ENCODE measurements around the gene DEFB113.

DEFB113 gene

DNA sequence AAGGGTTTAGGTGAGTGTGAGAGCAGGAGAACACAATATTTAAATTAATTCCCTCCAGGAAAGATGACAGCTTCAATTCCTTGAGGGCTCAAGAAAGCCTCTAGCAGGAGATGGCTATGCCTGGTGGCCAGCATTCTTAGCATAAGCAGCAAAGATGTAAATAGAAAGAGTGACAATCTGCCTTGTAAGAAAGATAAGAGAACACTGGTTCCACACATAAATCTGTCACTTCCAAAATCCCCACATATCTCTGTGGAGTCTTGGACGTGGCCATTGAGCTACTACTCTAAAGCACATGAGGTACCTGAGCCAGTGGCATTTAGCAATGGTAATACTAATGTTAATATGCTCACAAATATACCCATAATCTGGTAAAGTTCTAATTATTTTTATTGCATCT lies 34.7 kb downstream of the DEFB113 start:
- no peak for DNase-seq

DNA sequence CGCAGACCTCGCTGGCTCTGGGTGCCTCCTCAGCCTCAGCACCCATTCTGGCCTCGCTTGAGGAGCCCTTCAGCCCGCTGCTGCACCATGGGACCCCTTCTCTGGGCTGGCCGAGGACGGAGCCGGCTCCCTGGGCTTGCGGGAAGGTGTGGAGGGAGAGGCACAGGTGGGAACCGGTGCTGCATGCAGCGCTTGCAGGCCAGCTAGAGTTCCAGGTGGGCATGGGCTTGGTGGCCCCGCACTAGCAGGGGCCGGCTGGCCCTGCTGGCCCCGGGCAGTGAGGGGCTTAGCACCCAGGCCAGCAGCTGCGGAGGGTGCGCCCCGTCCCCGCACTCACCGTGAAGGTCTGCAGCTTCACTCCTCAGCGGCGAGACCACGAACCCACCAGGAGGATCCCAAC lies 35.9 kb downstream of the DEFB113 start:
- DNase-seq, result no peak

DNA sequence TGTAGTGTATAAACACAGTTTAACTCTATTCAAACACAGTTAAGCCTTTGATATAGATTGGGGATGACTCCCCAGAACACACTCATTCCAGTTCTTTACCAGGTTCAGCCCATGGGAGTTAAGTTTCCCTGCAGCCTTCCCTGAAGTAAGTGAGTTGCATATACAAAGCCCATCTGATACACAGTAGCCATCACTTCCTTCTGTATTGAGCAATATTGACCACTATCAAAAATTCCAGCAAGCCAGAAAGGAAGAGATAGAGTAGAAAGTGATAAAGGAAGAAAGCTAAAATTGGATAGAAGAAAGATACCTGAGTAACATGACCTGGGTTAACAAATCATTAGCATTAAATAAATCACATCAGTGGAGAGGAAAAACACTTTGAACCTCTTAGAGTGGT lies 40.1 kb downstream of the DEFB113 start:
- no peak for DNase-seq

DNA sequence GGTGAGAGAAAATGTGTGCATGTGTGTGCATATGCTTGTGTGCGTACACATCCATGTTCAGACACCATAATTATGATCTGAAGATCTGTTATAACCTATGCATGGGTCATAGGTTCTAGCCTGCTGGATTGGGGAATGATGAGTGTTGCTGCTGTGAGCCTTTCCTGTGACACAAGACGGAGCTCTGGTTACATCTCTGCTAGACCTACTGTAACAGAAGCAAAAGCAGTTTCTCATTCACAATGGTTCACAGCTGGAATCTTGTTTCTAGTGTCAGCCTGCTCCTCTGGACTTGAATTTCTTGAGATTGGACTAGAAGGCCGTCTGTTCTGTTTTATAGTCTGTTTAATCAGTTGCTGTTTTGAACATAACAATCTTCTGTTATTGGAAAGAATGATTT lies 45.6 kb downstream of the DEFB113 start:
- DNase-seq, result no peak

DNA sequence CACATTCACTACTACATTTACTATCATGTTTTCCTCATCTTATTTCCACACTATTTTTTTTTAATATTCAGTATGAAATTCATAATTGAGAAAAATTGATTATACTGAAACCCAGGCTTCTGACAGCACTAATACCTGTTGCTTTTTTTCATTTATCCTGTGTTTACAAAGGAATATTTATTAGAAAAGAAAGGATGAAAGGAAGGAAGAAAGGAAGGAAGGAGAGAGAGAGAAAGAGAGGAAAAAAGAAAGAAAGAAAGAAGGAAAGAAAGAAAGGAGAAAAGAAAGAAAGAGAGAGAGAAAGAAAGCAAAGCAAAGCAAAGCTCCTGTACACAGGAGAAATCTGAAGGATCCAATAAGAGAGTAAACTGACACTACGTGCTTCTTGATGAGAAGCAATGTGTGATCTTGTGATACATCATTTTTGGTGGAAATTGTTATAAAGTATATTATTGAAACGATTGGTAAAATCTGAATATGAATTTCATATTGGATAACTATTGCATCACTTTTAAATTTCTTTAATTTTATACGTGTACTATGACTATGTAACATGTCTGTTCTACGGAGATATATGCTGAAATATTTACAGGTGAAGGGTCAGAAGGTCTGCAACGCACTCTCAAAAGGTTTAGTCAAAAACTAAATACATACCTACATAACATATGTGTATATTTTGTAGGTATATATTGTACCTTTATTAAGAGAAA lies 49.3 kb downstream of the DEFB113 start:
- no peak for DNase-seq

DNA sequence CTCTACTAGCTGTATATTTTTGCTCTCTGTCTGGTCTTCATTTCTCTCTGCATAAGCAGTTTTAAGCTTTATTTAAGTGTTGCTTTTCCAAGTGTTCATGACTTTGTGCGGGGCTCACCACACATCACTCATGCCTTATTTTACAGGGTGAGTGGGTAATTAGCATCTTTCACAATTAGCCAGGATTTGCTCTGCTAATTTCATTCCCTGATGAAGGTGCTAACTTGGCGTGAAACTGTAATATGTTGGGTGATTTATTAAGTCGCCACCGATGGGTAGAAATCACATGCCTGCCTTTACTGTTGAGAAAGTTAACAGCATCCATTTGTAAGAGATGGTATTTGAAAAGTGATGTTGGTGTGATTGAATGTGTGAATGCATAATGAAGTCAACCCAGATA lies 50.2 kb downstream of the DEFB113 start:
- no peak for DNase-seq

DNA sequence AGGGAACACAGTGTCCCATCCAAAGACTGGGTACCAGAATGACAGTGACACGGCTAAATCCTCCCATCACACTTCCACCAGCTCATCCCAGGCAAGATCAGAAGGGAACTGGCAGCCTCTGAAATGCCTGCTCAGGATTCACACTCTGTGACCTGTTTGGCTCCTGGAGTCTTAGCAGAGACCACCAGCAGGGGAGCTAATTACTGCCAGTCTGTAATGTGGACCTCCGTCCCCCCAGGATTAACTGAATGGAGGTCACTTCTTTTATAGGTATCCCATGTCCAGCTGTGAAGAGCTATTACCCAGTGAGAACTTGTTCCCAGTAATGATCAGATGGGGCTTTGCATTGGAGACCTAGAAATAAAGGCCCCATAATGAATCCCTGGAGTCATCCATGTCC lies 50.6 kb downstream of the DEFB113 start:
- no peak for DNase-seq
